CD4-positive, alpha-beta T cell treated with Interleukin-12 subunit alpha and Interleukin-12 subunit beta, for 1 hour (primary cell): ENCODE measurements around the gene SLC16A3.

Source experiments
- DNase-seq: peaks from one replicate; pipeline ENCODE4 v3.0.0-alpha.2; 2020

Gene SLC16A3

DNA sequence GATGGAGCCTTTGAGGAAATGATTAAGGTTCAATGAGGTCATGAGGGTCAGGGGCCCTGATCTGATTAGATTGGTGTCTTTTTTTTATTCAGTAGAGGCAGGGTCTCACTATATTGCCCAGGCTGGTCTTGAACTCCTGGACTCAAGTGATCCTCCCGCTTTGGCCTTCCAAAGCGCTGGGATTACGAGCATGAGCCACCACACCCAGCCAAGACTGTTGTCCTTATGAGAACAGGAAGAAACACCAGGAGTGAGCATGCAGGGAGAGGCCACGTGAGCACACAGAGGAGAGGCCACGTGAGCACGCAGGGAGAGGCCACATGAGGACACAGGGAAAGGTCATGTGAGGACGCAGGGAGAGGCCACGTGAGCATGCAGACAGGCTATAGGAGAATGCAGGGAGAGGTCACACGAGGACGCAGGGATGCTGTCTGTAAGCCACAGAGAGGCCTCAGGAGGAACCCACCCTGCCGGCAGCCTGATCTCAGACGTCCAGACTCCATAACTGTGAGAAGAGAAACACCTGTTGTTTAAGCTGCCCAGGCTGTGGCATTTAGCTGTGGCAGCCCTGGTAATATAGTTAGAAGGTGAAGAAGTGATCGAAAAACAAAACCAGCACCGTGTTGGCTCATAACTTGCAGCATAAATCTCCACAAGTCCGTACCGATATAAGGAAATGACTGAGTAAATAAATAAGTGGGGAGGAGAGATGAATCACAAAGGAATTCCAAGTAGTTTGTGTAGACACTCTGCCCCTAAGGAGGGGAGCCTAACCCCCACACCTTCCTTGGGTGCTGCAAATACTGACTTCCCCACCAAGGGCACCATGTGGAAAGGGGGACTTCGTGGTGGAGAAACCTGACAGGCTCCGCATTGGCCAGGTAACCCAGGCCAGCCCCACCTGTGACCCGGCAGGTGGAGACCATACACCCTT is 59.3 kb downstream of the SLC16A3 start:
- no peak for DNase-seq
